SH-SY5Y (cell line): ENCODE data around the gene CCDC177.

ENCODE experiments used
- GATA2 ChIP-seq: IDR thresholded peaks from 2 replicates; pipeline ENCODE4 v1.6.1; 2011; ENCODE audit warnings: mild to moderate bottlenecking, low read depth, low read length
- GATA3 ChIP-seq: IDR thresholded peaks from 2 replicates; pipeline ENCODE4 v1.6.1; 2011; ENCODE audit warnings: low read depth, mild to moderate bottlenecking, low read length, moderate library complexity

DNA sequence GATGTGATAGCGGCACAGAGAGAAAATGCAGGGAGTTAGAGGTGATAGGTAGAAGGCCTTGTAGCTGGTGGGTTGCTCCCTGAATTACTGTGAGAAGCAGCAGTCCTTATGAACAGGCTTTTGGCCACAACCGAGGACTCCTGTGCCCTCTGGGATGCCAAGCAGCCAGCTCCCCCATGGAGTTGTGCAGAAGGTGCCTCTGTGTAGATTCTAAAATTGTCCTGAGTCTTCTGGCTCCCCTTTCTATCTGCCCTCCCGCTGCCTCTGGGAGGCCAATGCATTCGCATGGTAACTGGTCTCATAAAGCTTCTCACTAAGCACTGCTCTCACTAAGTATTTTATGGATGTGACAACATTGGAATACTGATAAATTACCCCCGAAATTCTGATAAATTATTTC, 20.7 kb upstream of the CCDC177 start:
- TF ChIP-seq GATA3 (no peak), GATA2 (no peak)
